T-helper 22 cell (primary cell): ENCODE data around the gene MAP4K2.
"Not testable (repeated sequence)": the region's sequence is repeated elsewhere in the genome, so short reads cannot be mapped to it uniquely, and the experiment has no call there.

ENCODE experiments used
- DNase-seq: peaks from one replicate; pipeline ENCODE4 v3.0.0-alpha.2; 2020; ENCODE audit warnings: low read depth

Gene MAP4K2

DNA sequence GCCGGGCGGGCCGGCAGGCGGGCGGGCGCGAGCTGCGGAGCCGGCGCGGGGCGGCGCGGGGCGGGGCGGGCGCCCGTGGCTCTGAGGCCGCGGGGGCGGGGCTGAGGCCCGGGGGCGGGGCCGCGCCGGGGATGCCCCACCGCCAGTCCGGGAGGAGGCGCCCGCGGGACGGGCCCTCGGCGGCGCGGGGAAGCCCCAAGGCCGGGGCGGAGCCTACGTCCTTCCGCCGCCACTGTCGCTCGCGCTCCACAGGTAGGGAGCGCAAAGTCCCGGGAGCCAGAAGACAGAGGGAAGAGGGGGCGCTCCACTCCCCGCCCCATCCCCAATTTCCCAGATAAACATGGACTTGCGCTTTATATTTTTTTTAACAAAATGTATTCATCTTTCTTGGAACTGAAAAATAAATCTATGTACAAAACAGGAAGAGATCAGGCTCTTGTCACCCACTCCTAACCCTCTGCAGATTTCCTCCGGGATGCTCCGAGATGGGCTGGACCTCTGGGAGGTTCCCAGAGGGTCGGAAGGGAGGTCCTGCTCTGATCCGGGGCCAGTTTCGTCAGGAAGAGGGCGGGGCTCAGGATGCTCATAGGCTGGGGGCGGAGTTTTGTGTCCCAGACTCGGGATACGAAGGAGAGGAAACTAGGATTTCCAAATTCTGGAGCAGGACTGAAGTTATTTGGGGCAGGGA, at the start of gene MAP4K2:
TSS of gene MAP4K2 (minus strand) at position 57 of the 688 bp plus-strand sequence. CDS start 65 bp downstream, outside the sequence.
- DNase-seq, result peak; percentile 80

DNA sequence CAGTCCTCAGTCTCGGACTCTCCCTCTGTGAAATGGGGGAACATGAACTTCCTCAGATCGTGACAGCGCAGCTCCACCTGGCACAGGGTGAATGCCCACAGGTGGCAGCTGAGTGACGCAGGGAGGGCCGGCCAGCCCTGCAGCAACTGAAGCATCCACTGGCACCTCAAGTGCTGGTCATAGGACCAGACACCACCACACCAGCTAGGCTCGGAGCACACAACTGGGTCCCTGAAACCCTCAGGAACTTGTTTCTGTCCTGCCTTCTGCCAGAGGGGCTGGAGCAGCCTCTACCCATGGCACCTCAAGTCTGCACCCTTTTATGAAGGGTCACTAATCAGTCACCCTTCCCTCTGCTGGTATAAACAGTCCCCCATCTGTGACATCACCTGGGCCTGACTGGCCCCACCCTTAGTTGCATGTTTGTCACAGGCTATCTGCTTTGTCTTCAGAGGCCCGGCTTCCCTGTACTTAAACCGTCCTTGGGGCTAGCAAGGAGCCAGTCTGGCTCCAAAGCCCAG, 48.9 kb upstream of the MAP4K2 start:
- no peak for DNase-seq

DNA sequence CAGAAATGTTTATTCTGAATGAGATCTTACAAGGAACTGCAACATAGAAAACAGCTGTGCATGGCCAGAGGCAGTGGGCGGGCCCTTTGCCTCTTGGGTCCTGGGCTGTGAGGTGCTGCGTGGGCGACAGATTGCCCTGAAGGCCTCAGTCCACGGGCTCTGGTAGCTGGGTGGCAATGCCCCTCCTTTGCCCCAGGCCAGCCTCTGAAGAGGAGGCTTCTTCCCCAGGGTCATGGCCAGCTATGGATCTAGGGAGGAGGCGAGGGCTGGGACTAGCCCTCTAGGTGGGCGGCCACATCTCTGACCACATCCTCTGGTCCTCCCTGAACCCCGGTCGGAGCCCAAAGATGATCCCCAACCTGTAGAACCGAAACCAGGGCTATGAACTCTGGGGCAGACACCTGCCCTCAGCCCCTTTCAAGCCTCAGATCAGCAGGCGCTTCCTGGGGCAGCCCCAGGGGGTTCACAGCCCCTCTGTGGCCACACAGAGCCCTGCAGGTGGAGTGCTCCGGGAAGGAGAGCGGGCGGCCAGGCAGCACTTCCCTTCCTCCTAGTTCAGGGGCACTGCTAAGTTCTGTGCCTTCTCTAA, 48.1 kb upstream of the MAP4K2 start:
- peak; percentile 60 for DNase-seq

- DNase-seq, result no peak
These were observed 46.8 kb upstream of the MAP4K2 start for GRCh38 chr11:64849598-64850356.

DNA sequence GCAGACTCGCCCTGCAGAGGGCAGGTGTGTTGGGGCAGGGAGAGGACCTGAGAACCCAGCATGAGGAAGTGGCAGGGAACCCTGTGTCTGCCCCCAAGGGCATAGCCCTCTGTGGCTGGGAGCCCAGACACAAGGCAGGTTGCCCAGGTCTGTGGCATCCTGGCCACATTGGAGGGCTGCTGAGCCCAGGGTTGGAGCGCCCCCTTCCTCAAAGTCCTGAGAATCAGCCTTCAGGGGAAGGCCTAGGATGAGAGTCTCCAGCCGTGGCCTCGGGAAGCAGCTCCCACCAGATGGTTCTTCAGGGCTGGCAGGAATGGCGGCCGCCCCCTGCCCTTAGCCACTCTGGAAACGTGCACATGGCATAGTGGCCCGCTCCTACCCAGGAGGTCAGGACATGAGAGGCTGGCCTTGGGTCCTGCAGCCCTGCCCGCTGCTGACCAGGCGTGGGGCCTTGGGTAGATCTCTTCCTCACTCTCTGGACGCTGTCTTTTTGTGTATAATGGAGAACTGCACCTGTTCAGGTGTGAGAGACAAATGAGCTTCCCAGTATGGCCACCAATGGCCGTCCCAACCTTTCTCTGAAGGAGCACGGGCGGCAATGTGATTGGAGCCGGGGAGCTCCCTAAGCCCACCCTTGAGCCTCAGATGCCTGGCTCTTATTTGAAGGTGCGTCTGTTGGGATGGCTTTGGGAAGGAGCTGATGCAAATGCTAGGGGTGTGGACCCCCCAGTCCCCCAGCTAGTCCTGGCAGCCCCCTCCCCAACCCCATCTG, 46.0 kb upstream of the MAP4K2 start:
- no peak for DNase-seq

DNA sequence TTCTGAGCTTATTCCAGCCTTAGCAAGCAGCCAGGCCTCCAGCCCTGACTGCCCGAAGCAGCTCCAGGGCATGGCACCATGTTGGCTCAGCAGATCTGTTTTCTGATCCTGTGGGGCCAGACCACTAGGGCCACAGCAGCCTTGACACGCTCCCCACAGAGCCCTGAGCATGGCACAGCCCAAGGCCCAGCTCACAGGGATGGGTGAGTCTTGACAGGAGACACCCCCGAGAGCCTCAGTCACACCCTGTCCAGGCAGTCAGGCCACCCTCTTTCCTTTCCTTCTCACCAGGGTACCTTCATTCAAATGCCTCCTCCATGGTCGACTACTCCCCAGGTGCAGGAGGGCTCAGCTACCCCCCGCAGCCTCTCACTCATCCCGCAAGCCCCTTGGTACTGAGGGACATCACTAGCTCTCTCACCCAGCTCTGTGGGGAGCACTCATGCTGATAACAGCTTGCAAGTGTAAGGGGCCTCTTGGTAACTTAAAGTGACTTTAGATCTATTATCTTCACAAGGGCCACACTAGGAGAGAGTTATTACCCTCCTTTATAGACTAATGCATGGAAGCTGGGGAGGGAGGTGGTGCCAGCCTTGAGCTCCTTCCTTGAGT, 45.3 kb upstream of the MAP4K2 start:
- DNase-seq, result no peak

- DNase-seq, result peak; percentile 79
These were observed 44.1 kb upstream of the MAP4K2 start for GRCh38 chr11:64846998-64847666.

DNA sequence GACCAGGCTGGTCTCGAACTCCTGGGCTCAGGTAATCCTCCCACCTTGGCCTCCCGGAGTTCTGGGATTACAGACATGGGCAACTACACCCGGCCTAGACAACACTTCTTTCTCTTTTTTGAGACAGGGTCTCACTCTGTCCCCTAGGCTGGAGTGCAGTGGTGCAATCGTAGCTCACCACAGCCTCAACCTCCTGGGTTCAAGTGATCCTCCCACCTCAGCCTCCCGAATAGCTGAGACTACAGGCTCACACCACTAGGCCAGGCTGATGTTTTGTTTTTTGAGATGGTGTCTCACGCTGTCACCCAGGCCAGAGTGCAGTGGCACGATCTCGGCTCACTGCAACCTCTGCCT, 42.7 kb upstream of the MAP4K2 start:
- DNase-seq, result not testable (repeated sequence)

DNA sequence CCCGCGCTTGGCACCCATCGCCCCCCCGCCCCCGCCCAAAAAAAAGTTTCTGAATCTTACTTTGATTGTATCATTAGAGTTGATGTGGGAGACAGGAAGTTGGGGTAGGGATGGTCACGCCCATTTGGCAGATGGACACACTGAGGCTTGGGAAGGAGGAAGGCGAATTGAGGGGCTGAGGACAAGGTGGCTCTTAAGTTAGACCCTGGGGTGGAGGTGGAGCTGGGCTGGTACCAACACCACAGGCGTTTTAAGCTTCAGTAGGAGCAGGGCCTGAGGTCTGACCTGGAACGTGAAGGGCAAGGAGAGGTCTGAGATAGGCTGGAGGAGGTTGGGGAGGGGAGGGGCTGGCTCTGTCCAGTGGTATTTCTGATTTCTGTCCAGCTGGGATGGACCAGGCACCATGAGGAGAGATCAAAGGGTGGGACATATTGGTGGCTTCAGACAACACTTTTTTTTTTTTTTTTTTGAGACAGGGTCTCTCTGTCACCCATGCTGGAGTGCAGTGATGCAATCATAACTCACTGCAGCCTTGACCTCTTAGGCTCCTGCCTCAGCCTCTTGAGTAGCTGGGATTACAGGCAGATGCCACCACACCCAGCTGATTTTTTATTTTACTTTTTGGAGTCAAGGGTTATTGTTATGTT, 42.2 kb upstream of the MAP4K2 start:
- DNase-seq, result no peak

DNA sequence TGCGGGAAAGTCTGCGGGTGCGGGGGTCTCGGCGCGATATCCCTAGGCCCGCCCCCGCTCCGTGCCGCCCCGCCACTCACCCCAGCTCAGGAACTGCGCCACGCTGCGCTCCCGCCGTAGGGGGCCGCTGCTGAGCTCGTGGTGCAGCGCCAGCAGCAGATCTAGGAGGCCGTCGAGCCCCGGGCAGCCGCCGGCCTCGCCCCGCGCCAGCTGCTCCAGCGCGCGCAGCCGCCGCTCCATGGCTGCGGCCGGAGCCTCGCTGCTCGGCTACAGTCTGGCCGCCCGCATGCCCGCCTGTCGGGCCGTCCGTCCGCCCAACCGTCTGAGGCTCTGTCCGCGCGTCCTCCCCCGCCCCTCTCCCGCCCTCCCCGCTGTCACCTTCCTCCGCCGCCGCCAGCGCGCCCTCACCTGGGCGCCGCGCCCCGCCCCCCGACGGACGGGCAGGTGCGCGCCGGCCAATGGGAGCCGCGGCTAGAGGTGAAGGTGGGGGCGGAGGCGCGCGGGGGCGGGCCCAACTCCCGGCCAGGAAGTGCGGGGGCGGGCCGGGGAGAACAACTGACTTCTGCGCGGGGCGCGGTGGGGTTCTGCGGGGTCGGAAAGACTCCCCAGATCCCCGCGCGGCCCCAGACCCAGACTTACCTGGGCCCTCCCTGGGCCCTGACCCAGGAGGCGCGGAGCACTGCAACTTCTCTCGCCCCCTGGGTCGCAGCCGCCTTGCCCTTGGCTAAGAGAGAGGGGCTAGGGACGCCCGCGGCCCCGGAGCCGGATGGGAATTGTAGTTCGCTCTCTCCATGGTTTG, 41.5 kb upstream of the MAP4K2 start, which contains the start of gene CDC42BPG:
TSS of gene CDC42BPG (minus strand) at position 324 of the 799 bp plus-strand sequence. CDS start at position 240, 84 bp downstream.
- DNase-seq, result peak; percentile 68

DNA sequence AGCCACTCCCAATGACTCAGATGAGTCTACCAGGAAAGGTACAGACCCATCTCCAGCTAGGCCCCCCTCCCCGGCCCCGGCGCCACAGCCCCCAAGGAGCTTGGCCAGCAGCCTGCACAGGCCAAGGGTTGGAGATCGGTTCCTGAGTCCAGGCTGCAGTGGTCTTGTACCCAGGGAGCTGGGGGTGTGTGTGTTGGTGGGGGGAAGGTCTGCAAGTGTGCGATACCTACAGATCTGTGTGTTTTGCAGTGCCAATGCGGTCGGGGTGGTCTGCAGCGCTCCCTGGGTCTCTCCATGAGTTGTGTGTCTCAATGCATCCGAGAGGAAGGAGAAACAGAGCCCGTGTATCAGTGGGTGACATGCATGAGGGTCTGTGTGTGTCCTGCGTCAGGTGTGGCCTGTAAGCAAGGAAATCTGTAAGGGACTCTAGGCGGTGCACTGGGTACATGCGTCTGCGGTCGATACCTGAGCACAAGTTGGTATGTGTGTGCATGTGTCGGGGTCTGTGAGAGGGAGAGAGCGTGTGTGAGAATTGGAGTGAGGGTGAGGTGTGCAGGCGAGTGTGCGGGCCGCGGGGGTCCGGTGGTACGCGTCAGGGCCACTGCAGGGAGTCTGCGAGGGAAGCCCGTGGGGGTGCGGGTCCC, 40.8 kb upstream of the MAP4K2 start:
- DNase-seq, result no peak

GRCh38 chr11:64842851-64843685, 40.1 kb upstream of the MAP4K2 start:
- no peak for DNase-seq

- no peak for DNase-seq
These were observed 39.3 kb upstream of the MAP4K2 start for GRCh38 chr11:64842366-64842759.

GRCh38 chr11:64841592-64842365, 38.8 kb upstream of the MAP4K2 start:
- DNase-seq, result no peak

DNA sequence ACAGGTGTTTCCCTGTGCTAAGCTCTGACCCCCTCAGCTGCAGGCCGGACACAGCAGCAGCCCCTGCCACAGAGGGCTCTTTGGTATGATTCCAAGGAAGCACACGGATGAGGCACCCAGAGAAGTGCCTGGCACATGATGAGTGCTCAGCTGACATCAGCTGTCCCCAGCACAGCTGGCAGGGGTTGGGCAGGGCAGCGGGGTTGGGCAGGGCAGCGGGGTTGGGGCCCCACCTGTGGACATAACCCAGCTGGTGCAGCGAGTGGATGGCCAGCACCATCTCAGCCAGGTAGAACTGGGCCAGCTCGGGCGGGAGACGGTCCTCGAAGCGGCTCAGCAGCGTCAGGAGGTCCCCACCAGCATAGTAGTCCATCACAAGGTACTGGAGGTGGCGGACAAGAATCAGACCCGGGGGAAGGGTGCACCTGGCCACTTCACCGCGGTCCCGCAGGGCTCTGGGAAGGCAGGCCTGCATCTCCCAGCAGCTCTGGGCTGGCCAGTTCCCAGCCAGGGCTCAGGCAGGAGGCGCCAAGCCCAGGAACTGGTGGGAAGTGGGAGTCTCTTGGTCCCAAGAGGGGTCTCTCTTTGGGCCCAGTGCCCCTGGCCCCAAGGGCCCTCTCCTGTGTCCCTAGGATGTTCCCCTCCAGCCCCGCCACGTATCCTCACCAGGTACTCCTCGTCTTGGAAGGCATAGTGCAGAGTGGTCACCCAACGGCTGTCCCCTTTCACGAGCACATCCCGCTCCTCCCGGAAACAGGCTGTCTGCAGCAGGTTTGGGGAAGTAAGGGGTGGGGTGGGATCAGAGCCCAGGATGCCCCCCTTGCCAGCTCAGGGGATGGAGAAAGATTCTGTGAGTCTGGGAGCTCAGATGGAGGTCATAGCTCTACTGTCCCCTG, 37.1 kb upstream of the MAP4K2 start:
- no peak for DNase-seq

DNA sequence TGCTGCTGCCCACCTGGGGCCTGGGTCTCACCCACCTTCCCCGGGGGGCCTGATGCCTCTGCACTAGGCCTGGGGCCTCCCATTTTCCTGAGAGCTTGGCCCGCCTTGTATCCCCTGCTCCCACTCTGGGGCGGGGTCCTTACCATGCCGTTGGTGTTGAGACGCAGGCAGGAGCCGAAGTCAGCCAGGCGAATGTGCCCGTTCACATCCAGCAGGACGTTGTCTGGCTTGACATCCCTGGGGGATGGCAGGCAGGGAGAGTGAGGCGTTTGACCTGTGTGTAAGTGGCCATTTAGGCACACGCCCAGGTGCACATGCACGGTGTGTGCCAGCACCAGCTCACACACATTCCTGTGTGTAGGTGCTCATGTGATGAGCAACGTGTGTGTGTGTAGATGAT, 36.3 kb upstream of the MAP4K2 start:
- DNase-seq, result no peak
